IPS-18c (cell line): ENCODE results near the gene OPN4.

Experiments used
- H3K4me3 ChIP-seq: 2 replicates; pipeline ENCODE4 v1.7.0; 2013; ENCODE audit warnings: low read depth, mild to moderate bottlenecking, low read length, moderate library complexity; ENCODE audit not compliant: insufficient read depth
- H3K9me3 ChIP-seq: one replicate; pipeline ENCODE4 v1.6.1; 2013; ENCODE audit warnings: mild to moderate bottlenecking, low read length, moderate library complexity; ENCODE audit not compliant: control insufficient read depth, insufficient read depth

OPN4 gene

DNA sequence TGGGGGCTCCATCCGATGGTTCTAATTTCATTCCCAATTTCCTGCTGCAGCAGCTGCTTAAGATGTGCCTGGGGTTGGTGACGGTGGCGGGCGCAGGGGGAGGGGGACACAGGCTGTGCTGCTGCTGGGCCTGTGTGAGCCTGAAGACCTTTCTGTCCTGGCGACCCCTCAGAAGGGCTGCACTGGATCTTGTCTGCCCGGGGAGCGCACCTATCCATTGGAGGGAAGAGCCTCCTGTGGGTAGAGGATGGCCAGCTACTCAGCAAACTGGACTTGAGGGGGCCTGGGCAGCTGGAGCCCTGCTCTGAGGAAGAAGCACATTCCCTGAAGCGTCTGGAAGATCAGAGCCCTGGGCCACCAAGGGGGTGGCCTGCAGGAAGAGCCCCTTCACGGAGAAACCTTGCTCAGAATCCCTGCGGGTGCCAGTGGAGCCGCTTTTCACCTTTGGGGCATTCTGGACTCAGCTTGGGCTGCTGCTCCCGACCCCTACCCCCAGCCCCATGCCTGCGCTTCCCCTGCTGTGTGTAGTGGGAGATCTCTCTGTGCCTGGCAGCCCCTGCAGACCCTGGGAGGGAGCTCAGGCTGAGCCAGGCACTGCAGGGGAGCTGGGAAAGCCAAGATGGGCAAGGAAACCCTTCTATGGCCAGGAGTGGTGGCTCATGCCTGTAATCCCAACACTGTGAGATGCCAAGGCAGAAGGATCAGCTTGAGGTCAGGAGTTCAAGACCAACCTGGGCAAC is 31.7 kb downstream of the OPN4 start:
- Histone ChIP-seq H3K4me3 (no peak overlapping the region), H3K9me3 (no peaks in the 10 kb centered on the region)

DNA sequence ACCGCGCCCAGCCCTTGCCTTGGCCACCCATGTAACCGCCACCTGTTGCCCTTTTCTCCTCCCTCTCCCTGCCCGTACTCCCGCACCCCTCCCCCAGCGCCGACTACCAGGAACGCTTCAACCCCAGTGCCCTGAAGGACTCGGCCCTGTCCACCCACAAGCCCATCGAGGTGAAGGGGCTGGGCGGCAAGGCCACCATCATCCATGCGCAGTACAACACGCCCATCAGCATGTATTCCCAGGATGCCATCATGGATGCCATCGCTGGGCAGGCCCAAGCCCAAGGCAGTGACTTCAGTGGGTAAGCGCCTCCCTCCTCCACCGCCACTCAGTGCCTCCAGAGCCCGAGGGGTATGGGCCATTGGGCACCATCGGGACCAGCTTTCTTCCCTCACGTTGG is 32.6 kb downstream of the OPN4 start:
- Histone ChIP-seq H3K9me3 (no peaks in the 10 kb centered on the region), H3K4me3 (no peak overlapping the region)

DNA sequence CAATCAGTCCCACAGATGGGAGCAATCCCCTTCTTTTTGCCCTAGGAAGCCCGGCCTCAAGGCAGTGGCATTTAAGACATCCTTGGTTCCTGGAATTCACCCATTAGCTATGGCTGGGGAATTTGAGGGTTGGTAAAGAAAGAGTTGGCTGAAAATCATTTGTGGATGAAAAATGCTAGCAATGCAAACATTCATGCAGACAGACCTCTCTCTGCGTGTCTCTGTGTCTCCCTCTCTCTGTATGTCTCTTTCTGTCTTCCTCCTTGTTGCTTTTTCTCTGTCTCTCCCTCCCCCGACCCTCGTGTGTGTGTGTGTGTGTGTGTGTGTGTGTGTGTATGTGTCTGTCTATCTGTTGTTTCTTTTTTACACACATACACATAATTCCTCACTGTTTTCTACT is 33.4 kb downstream of the OPN4 start:
- H3K9me3 ChIP-seq: no peaks in the 10 kb centered on the region
- H3K4me3 ChIP-seq: no peak overlapping the region

DNA sequence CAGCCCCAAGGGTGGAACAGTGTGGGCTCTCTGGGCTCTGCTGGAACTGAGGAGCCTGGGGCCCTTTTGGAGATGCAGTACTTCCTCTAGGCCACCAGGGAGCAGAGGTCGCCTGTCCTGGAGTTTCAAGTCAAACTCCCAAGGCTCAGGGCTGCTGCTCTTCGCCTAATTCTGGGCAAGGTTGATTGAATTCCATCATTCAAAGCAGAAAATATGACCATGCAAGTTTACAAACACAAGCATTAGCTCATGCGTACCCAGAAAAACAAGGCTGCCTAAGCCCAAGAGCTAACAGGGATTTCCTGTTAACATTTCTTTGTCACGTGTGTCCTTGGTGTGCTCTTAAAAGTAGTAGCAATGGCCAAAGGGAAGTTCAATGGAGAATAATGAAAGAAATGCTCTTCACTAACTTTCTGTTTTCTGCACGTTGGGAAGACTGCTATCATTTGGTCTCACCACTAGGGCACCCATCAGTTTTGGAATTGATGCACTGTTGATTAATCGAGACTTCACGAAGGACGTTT is 34.1 kb downstream of the OPN4 start:
- H3K9me3 ChIP-seq: no peaks in the 10 kb centered on the region
- no peak overlapping the region for H3K4me3 ChIP-seq

DNA sequence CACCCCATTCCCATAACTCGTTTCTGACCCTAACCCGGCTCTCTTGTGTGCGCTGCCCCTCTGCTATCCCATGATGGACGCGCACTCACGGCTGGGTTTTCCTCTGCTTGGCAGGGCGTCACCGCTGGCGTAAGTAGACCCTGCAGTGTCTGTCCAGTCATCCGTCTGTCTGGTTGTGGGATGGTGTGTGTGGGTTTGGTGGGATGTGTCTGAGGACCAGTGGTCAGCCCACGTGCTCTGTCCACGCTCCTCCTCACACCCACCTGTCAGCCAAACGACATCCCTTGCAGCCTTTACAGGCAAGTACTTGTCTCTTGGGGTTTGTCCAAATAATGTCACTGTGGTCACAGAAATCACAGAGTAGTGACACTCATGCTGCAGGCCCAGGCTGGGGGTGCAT is 34.8 kb downstream of the OPN4 start:
- Histone ChIP-seq H3K4me3 (no peak overlapping the region), H3K9me3 (no peaks in the 10 kb centered on the region)

DNA sequence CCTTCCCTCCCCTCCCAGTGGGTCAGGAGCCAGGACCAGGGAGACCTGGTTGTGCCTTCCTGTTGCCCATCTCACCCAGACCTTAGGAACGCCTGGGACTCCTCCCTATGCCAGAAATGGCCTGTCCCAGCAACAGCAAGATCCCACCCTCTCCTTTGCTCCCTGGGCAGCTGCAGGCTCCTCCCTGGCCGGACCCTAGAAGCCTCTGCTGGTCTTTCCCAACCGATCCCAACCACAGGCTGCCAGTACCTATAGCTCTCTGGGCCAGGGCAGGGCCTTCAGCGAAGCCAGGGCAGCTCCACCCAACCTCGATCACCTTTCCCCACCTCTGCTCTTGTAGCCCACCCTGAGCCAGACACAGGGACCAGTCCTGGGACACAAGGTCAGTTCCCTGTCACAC is 35.9 kb downstream of the OPN4 start:
- H3K4me3 ChIP-seq: no peak overlapping the region
- H3K9me3 ChIP-seq: no peaks in the 10 kb centered on the region

DNA sequence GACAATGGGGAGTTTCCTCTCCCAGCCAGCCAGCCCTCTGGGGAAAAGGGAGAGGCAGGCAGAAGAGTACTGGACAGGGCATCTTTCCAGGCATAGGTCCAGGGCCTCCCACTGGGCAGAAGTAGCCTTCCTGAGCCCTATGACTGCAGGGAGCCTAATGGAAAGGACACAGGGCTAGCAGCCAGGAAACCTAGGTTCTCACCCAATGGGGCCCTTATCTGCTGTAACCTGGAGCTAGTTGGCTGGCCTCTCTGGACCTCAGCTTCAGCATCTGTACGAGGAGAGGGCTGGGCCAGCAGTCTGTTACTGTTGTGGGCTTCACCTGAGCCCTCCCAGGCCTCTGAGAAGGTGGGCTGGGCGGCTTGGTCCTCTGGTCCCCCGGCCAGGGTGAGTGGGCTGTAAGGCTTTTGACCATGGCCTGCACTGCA is 36.3 kb downstream of the OPN4 start:
- Histone ChIP-seq H3K9me3 (no peaks in the 10 kb centered on the region), H3K4me3 (no peak overlapping the region)

DNA sequence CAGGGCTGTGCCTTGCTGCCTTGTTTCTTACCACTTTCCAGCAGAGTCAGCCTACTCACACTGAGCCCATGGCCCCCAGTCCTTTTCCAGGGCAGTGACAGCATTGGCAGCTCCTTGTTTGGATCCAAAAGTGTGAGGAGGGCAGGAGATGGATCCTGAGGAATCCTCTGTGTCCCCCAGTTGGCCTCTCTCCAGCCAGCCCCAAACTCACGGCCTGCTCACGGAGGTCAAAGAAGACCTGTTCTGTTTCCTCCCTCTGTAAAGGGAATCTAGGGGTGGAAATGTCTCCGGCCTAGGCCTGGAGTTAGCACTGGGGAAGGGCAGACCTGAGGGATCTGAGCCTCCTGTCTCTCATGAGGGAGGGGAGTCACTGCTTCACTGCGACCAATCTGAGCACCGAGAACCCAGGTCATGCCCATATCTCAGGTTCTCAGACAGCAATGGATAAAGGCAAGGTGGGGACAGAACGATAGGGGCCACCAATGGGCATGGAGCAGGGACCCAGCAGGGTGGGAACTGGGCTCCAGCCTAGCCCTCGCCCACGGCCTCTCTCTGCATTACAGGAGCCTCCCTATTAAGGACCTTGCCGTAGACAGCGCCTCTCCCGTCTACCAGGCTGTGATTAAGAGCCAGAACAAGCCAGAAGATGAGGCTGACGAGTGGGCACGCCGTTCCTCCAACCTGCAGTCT is 37.1 kb downstream of the OPN4 start:
- H3K4me3 ChIP-seq: no peak overlapping the region
- H3K9me3 ChIP-seq: no peaks in the 10 kb centered on the region

DNA sequence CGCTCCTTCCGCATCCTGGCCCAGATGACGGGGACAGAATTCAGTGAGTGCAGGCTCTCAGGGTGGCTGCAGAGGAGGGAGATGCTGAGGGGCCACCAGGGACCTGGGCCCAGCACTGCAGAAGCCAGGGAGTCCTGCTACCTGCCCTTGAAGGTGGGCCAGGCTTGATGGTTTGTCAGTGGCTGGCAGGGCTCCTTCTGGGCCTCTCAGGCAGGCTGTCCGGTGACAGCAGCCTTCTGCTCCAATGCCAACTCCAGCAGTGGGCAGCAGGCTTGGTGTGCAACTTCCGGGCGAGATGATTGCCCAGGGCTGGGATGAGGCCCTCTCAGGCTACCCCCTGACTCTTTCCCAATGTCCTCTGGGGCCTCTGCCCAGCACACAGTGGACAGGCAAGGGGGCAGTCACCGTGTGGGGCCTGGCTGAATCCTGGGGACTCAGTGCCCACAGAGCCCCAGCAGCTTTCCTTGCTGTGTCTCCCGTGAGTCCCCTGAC is 37.7 kb downstream of the OPN4 start:
- H3K4me3 ChIP-seq: no peak overlapping the region

DNA sequence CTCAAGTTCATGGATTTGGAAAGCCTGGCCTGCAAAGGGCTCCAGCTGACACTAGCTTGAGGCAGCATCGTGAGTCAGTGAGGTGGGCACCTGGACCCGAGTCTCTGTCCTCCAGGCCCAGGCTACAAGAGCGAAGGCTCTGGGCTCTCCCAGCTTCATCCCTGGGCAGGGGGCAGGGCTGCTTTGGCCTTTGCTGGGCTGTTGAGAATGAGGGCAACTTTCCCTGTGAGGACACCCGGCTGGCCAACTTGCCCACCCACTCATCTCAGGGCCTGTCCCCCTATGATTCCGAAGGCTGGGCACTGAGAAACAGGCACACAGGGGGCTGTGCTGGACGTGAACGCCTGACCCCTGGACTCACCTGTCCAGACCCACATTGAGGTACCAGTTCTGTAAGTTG is 38.3 kb downstream of the OPN4 start:
- no peaks in the 10 kb centered on the region for H3K9me3 ChIP-seq
- H3K4me3 ChIP-seq: no peak overlapping the region

More for the DNA sequence above, 37.7 kb downstream of the OPN4 start:
- H3K9me3 ChIP-seq: no peaks in the 10 kb centered on the region

DNA sequence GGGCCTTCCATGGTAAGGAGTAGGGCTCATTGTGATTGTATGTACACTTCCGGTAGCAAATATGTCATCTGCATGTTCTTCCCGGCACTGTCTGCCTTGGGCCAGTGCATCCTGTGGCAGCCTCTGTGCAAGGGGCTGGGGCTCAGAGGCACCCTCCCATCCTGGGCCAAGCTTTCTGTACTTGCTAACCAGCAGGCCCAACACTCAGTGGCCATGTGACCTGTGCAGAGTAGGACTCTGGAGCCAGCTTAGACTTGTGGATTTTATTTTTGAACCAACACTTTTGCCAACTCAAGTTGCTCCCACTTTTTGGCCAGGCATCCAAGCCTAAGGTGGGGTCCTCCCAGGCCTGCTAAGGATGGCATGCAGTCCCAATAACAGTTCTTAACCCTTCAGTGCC is 38.9 kb downstream of the OPN4 start:
- no peak overlapping the region for H3K4me3 ChIP-seq
- H3K9me3 ChIP-seq: no peaks in the 10 kb centered on the region

DNA sequence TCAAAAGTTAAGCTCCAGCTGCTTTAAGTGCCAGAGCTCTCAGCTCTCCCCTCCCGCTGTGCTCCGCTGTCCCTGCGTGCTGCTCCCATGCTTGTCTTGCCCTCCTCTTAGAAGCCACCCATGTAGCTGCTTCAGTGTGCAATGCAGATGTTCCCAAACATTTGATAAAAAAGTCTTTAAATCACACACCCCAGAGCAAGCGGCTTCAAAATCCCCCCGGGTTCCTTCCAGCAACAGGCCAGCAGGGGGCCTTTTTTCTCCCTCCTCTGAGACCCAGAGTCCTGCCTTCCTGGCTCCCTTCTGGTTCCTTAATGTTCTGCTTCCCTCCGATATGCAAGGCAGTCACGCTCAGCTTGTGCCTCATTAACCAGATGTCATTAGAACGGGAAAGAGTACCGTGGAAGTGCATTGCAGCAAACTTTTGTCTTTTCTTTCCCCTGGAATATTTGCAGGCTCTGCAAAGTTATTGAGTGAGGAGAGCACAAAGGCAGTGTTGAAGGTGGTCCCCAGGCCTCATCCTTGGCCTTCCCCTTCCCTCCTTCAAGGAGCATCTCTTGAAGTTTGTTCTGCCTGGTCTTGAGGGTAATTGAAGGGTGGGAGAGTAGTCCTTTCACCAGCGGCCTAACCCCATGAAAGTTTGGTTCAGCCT is 39.5 kb downstream of the OPN4 start:
- Histone ChIP-seq H3K9me3 (no peaks in the 10 kb centered on the region), H3K4me3 (no peak overlapping the region)

DNA sequence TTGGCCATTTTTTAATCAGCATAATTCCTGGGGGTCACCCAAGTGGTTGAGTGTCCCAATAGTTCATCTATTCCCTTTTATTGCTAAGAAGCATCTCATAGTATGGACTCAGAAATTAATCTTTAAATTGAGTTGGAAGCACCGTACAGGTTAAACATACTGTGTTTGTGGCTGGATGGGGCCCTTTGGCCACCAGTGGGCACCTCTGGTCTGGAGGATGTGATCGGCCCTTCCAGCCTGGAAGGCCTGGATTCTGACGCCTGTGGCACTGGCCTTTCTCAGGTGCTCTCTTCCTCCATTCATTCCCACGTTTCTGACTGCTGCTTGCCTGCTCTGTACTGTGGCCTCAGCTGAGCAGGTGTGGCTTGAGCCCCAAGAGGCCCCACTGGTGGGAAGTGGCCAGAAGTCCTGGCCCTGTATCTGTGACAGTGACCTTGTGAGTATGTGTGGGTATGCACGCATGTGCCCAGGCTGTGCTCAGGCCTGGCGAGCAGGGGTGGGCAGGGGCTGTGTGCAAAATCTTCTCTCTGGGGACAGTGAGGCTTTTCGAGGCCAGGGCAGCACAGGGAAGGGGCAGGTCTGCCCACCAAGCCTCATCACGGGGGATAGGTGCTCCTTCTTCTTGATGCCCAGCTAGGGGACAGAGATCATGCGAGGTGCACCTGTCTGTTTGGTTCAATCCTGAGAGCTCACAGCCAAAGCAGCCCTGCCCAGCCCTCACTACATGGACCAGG is 44.0 kb downstream of the OPN4 start:
- no peaks in the 10 kb centered on the region for H3K9me3 ChIP-seq

DNA sequence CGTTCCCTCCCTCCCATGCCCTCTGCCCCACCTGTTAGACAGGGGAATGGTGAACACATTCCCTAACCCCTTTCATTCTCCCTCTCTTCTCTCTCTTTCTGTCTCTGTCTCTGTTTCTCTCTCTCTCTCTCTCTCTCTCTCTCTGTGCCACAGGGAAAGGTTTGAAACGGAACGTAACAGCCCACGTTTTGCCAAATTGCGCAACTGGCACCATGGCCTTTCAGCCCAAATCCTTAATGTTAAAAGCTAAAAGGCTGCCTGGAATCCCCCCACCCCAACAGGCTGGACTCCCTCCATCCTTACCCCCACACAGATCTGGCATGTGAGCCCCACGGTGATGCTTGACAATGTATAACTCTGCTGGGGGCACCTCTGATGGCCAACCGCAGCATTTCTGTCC is 44.8 kb downstream of the OPN4 start:
- H3K9me3 ChIP-seq: no peaks in the 10 kb centered on the region
- H3K4me3 ChIP-seq: no peak overlapping the region

More for the DNA sequence above, 44.0 kb downstream of the OPN4 start:
- no peak overlapping the region for H3K4me3 ChIP-seq

DNA sequence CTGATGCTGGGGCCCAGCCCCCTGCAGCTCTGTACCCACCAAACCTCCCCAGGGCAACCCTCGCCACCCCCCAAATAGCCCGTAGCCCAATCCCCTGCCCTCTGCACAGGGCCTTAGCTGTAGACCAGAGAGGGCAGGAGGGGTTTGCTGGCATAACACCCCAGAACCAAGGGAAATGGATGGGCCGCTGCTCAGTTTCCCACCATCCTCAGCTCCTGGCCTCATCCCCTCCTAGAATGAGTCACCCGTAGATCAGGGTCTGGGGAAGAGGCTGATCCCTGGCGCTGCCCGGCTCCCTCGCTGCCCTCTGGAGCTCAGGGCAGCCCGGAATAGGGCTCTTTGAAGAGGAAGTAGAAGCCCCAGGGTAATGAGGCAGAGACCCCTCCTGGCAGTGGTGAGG is 45.2 kb downstream of the OPN4 start:
- H3K9me3 ChIP-seq: no peaks in the 10 kb centered on the region
- no peak overlapping the region for H3K4me3 ChIP-seq

DNA sequence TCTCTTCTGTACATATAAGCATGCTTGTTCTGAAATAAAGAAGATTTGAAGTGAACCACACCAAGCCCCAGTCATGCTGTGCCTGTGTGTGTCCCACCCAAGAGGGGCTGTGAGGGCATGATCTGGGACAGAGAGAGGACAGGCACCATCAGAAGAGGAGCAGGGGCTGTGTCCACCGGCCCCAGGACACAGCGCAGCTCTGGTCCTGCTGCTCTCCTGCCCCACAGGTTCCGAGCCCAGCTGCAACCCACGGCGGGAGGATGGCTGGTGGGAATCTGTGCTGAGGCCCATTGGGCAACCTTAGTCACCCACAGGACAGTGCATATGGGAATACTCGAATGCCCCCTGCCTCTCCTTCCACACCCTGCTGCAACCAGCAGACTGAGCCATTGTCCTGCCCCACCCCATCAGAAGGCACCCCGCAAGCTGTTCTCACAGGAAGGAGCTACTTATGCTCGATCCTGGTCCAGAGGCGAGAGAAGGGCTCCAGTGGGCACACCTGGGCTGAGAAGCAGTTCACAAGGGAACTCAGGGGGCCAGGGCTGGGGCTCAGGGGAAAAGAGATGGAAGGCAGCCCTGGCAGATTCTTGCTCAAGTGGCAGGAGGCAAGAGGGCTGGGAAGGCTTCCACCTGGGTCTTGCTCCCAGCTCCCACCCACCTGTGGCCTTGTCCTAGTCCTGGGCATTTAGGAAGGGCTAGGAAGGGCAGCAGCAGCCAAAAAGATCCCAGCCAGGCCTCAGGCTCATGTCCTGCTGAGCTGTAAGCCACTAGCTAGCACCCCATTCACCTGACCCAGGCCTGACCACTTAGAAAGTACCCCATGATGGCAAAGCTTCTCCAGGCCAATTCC is 45.9 kb downstream of the OPN4 start:
- H3K4me3 ChIP-seq: no peak overlapping the region
- H3K9me3 ChIP-seq: no peaks in the 10 kb centered on the region
